GM19351 (cell line): ENCODE results near the gene LRFN3.
"Not testable (repeated sequence)": the region's sequence is repeated elsewhere in the genome, so short reads cannot be mapped to it uniquely, and the experiment has no call there.

Experiments
- ATAC-seq: cut with Tn5 transposase; IDR thresholded peaks from one replicate; pipeline ENCODE4 v1.9.1; 2021; ENCODE audit warnings: mild to moderate bottlenecking, moderate library complexity; ENCODE audit not compliant: unreplicated experiment

The LRFN3 gene

GRCh38 chr19:35963514-35963913, 27.3 kb downstream of the LRFN3 start:
- ATAC-seq: no peak

- no peak for ATAC-seq
Observed at GRCh38 chr19:35966771-35967170, 30.6 kb downstream of the LRFN3 start.

GRCh38 chr19:35973487-35973886, 37.3 kb downstream of the LRFN3 start:
- ATAC-seq: no peak

GRCh38 chr19:35975608-35976214, 39.5 kb downstream of the LRFN3 start:
- no peak for ATAC-seq

GRCh38 chr19:35977446-35978222, 41.5 kb downstream of the LRFN3 start:
- no peak for ATAC-seq

- no peak for ATAC-seq
Observed at GRCh38 chr19:35978271-35978670, 42.1 kb downstream of the LRFN3 start.

- ATAC-seq: no peak
Observed at GRCh38 chr19:35978832-35979365, 42.7 kb downstream of the LRFN3 start.

- not testable (repeated sequence) for ATAC-seq
Observed at GRCh38 chr19:35980997-35981396, 44.8 kb downstream of the LRFN3 start.

GRCh38 chr19:35983177-35983576, 47.0 kb downstream of the LRFN3 start:
- ATAC-seq: no peak

GRCh38 chr19:35986111-35986510, 49.9 kb downstream of the LRFN3 start:
- ATAC-seq: no peak

GRCh38 chr19:35986664-35987570, 50.7 kb downstream of the LRFN3 start:
- ATAC-seq: no peak

GRCh38 chr19:35987571-35987896, 51.4 kb downstream of the LRFN3 start:
- no peak for ATAC-seq

GRCh38 chr19:35988824-35989223, 52.6 kb downstream of the LRFN3 start:
- no peak for ATAC-seq

- no peak for ATAC-seq
Observed at GRCh38 chr19:35990156-35990555, 54.0 kb downstream of the LRFN3 start.

GRCh38 chr19:35990771-35991730, 54.9 kb downstream of the LRFN3 start:
- ATAC-seq: no peak

GRCh38 chr19:35991731-35992450, 55.7 kb downstream of the LRFN3 start:
- ATAC-seq: no peak

- no peak for ATAC-seq
Observed at GRCh38 chr19:35992907-35993765, 57.0 kb downstream of the LRFN3 start.

- no peak for ATAC-seq
Observed at GRCh38 chr19:35993923-35994598, 57.9 kb downstream of the LRFN3 start.
